GM19193 (cell line): ENCODE results near the gene NTM.

Experiments
- POLR2A ChIP-seq: IDR thresholded peaks from 4 replicates; pipeline ENCODE4 v1.6.1; 2011; ENCODE audit not compliant: insufficient read depth, insufficient read length; ENCODE audit errors: extremely low read depth

NTM gene

DNA sequence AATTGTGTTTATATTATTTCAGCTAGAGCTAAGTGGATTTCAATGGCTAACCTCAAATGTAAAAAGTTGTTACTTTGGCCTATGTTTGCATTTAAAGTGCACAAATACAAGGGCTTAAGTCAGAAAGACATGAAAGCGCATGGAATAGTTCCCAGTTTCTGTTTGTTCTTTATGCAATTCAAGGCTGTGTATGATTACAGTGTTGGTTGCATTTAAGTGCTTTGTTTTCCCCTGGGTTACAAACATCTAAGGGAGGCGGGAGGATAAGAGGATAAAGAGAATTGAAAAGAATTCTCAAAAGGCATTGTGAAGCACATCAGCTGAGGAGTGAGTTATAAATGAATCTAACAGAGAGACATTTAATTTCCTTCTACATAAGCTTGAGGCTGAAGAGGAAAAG is 453.4 kb downstream of the NTM start:
- TF ChIP-seq POLR2A: no peak

DNA sequence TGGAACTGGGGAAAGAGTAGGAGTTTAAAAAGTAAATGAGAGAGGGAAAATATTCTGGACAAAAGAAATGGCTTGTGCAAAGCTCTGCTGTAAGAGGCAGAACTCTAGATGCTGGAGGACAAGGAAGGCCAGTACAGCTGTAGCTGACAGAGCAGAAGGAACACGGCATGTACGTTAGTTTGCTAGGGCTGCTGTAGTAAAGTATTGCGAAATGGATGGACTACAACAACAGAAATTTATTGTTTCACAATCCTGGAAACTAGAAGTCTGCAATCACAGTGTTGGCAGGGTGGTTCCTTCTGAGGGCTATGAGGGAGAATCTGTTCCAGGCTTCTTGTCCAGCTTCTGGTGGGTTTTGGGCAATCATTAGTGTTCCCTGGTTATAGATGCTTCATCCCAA is 454.4 kb downstream of the NTM start:
- no peak for TF ChIP-seq POLR2A

DNA sequence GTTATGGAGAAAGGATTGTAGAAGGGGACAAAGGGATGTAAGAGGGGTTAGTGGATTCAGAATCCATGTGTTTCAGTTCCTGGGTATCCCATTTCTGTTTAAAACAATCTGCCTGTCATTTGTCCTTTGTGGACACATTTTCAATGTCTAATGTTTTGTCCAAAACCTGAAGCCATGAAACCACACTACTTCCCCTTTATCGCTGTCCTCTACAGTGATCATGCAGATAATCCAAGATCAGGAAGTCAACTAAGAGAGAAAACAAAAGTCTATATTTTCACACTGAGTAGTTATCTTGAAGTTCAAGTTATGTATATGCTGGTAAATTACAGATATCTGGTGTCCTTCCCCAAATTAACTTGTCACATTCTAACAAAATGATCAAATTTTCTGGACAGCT is 457.0 kb downstream of the NTM start:
- no peak for TF ChIP-seq POLR2A

DNA sequence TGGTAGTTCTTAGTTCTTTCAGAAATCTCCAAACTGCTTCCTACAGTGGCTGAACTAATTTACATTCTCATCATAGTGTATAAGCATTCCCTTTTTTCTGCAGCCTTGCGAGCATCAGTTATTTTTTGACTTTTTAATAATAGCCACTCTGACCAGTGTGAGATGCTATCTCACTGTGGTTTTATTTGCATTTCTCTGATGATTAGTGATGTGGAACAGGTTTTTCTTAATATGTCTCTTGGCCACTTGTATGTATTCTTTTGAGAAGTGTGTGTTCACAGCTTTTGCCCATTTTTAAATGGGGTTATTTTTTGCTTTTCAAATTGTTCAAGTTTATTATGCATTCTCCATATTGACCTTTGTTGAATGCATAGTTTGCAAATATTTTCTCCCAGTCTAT is 459.3 kb downstream of the NTM start:
- TF ChIP-seq POLR2A: no peak

DNA sequence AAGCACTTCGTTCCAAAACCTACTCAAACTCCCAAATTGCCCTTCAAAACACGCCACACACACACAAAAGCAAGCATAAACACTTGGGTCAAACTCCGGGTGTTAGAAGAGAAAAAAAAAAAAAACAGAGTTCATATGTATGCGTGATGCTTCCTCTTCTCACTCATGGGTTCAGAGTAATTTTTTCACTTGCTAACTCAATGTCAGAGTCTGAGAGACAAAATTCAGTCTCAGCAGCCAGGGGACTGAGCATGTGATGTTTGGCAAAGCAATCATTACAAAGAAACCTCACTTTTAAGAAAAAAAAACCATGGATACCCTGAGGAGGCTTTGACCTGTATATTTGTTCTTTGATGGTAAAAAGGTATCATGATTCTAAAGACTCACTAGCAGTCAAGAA is 461.7 kb downstream of the NTM start:
- no peak for TF ChIP-seq POLR2A

DNA sequence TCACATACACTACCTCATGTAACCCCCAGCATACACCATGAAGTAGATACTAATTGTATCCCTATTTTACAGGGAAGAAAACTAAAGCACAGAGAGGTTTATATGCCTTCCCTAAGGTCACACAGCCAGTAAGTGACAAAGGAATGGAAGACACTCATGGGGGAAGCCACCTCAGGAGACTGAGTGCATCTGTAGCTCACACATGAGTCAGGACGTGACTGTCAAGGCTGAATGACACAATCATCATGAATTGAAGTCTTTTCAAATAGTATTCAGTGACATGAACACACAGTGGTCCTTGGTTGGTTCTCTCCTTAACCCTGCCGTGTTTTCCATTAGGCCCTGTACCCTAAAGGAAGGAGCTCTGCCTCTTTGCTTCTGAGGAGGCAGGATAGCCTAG is 463.0 kb downstream of the NTM start:
- no peak for TF ChIP-seq POLR2A

DNA sequence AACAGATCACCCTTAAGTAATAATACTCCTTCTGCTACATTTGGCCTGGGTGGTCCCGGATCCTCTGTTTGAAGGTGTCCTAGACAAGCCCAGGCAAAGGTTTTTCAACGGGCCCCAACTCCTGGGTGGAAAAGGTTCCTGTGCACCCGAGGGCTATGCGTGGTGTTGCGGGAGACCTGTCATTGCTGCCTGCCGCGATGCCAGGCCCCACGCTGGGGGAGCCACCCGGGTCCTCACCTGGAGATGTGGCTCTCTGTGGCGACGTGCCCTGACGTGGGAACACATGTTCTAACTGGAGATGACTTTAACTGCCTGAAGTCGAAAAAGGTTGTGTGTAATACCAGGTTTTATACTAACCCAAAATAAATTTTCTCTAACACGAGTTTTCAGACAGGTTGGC is 467.1 kb downstream of the NTM start:
- no peak for TF ChIP-seq POLR2A

DNA sequence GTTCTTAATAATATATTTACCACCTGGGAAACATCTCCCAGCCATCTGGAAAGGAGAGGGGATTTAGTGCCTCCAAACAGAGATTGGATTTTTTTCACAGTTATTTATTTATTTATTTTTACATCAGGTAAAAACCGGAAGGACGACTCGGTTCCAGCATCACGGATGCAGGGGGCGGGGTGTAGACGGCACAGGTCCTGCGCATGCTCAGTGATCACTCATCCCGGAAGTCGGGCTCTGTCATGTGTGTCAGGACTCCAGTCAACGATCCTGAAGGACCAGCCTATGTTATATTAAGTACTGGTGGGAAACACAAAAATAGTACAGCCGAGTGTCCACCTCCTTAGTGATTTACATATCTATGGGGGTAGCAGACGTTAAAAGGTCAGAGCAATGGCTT is 467.6 kb downstream of the NTM start:
- TF ChIP-seq POLR2A: no peak

DNA sequence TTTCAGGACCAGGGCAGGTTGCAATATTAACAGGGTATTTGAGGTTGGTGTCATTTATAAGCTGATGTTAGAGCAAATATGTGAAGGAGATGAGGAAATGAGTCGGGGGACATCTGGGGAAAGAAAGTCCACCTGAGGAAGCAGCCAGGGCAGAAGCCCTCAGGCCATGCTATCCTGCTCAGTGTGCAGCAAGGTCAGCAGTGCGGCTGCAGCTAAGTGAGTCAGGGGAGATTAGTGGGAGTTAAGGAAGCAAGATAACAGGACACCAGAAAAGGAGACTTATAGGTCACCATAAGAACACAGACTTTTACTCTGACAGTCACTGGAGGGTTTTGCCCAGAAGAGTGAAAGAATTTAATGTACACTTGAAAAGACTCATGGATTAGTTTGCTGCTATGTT is 468.9 kb downstream of the NTM start:
- no peak for TF ChIP-seq POLR2A

DNA sequence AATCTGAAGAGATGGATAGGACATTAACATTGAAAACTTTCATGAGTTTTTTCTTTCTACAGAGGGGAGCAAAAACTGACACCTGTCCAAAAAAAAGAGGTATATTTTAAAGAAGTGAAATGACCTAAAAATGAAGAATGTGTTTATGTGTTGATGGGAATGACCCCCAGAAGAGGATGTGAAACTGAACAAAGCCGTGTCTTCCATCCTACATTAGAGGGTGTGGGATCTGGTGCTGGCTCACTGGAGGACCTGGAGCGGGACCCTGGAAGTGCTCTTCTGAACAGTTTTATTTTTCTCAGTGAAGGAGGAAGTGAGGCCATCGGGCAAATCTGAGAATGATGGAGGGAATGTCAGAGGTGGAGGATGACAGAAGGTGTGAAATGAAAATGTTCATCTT is 470.1 kb downstream of the NTM start:
- TF ChIP-seq POLR2A: no peak

DNA sequence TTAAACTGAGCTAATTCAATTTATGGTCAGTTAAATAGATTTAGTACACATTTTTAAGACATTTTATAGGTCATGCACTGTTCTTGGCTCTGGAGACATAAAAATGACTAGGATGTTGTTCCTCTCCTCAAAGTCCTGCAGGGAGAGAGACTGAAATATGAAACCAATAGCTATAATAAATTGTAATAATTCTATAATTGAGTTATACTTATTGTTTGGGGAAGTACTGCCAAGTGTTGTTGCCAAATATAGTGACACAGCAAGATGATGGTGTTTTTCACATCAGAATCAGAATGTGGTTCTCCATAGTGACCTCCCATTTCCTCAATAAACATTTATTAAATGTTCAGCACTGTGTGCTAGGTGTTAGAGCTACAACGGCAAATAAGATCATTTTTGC is 470.6 kb downstream of the NTM start:
- no peak for TF ChIP-seq POLR2A

DNA sequence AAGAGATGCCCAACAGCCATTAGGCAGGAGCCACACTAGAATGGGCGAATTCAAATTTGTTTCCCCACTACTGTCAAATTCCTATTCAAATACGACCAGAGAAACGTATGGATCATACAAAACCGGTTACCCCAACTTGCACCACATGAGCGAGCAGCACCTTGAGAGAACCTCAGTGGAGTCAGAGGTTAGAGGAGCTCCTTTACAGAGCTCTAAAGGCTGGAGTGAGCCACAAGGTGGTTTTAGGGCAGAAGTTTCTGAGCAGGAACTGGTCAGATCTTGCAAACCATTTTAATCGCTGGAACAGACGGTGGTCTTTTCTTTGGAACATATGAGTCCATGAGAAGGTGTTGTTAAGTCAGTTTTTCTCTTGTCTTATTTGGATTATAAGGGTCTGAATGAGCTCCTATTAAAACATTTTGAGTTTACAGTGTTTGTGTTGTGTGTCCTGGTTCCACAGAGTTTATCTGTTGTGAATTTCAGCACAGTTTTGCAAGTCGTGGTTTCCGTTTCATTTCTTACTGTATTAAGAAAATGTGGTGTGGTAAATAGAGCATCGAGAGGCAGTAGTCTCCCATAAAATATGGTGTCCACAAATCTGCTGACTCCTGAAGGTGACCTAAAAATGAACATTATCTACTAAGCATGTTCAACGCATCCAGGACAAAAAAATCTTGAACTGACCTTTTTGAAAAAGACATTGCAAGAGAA is 471.7 kb downstream of the NTM start:
- TF ChIP-seq POLR2A: no peak

DNA sequence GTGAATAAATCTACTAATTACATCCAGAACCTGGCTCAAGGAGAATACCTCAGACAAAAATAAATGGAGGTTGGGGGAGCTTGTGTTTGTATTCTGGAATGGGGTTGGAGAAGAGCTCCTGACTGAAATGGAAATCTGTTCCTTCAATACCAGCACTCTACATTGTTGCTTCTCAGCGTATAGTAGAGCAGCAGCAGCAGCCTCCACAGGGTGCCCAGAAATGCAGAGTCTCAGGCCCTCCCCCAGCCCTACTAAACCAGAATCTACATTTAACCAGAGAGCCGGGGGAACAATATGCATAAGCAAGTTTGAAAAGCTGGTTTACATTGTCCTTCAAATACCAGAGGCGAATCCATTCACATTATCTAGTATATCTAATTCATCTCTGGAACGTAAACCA is 474.8 kb downstream of the NTM start:
- no peak for TF ChIP-seq POLR2A

DNA sequence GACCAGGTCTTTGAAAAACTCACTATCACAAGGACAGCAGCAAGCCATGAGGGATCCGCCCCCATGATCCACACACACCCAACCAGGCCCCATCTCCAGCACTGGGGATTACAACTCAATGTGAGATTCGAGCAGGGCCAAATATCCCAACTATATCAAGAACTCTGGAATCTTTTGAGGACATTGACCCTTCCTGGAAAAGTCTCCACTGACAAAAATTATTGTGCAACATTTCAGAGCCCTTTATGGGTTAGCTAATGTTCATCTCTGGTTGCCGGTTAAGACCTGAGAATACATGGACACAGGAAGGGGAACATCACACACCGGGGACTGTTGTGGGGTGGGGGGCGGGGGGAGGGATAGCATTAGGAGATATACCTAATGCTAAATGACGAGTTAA is 479.1 kb downstream of the NTM start:
- no peak for TF ChIP-seq POLR2A

DNA sequence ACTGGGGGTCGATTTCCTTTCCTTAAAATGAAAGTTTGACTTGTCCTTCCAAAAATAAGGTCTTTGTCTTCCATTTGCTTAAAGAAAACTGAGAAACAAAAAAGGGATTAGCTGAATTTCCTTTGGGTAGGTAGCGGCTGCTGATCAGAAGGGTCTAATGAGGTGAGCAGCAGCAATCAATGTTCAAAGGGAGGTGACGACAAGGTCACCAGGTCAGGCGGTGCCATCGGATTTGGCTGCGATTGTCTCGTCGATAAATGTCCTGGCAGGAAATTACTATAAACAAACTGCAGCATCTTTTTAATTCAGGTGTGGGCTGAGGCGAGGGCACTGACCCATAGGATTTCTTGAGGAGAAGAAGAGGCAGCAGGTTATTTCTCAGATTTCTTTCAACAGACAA is 480.1 kb downstream of the NTM start:
- no peak for TF ChIP-seq POLR2A

DNA sequence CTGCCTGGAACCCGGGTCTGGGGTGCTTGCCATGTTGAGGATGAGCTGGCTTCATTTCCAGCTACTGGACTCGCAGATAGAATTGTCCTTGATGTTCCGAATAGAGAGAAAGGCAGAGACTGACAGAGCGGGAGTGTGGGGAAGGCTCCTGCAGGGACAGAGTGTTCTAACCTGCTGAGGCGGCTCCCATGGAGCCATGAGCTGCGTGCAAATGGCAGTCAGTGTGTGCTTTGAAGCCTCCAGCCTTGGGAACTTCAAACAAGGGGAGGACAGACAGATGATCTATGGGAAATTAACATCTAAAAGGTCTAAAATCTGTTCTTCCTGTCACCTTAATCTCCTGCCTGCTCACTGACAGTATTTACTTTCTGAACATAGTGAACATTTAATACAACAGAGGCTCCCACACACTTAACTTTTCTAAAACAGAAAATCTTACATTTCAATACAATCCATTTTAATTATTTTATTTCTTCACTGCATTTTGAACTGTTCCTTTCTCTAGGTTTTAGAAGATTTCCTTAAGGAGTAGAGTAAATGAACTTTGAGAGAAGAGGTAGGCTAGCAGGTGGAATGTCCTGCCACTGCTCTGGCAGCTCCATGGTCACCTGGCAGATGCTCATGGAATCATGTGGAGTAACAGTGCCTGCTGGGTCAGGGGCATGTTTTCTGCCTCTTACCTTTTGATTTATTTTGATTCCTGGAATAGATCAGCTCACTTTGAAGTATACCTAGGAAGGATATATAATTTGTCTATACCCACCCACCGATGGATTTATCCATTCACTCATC is 481.7 kb downstream of the NTM start:
- no peak for TF ChIP-seq POLR2A
